GM23338 (cell line): ENCODE measurements around the gene WDR87. TPM values are rescaled to one million over a fixed set of nuclear protein-coding genes. Genes with fewer than 3 reads are reported as not detected.

Experiments
- ATAC-seq: fragments of 200-7000 bp; cut with Tn5 transposase; 3 replicates; pipeline ENCODE4 v1.9.1; 2020
- DNase-seq: peaks from one replicate; pipeline ENCODE4 v3.0.0-alpha.2; 2015; ENCODE audit warnings: low spot score
- H2AFZ ChIP-seq: fragments of 200-600 bp; sonication (generic); 2 replicates; pipeline ENCODE4 v1.8.0; 2016; ENCODE audit warnings: antibody characterized with exemption, mild to moderate bottlenecking, moderate library complexity
- H3F3A ChIP-seq: fragments of 200-600 bp; sonication (generic); replicated peaks from 2 replicates; pipeline ENCODE4 v1.8.0; 2017; ENCODE audit warnings: antibody characterized with exemption, mixed run types, low read depth
- H3K27ac ChIP-seq: fragments of 200-600 bp; sonication (generic); 2 replicates; pipeline ENCODE4 v1.6.1; 2016; ENCODE audit warnings: low read depth
- H3K27me3 ChIP-seq: fragments of 200-600 bp; sonication (generic); 2 replicates; pipeline ENCODE4 v1.8.0; 2016; ENCODE audit warnings: mild to moderate bottlenecking, mixed run types, moderate library complexity; ENCODE audit not compliant: insufficient read depth
- H3K36me3 ChIP-seq: fragments of 200-600 bp; sonication (generic); 2 replicates; pipeline ENCODE4 v1.8.0; 2016; ENCODE audit warnings: mild to moderate bottlenecking; ENCODE audit not compliant: insufficient read depth
- H3K4me1 ChIP-seq: fragments of 200-600 bp; sonication (generic); 2 replicates; pipeline ENCODE4 v1.8.0; 2016; ENCODE audit warnings: mild to moderate bottlenecking, moderate library complexity; ENCODE audit not compliant: insufficient read depth
- H3K4me2 ChIP-seq: fragments of 200-600 bp; sonication (generic); 2 replicates; pipeline ENCODE4 v1.7.1; 2017; ENCODE audit warnings: mixed run types
- H3K4me3 ChIP-seq: fragments of 200-600 bp; sonication (generic); 2 replicates; pipeline ENCODE4 v1.6.1; 2016; ENCODE audit warnings: mixed run types
- H3K79me2 ChIP-seq: fragments of 200-600 bp; sonication (generic); replicated peaks from 2 replicates; pipeline ENCODE4 v1.8.0; 2017; ENCODE audit warnings: mild to moderate bottlenecking; ENCODE audit not compliant: insufficient read depth
- H3K9me2 ChIP-seq: fragments of 200-600 bp; sonication (generic); 2 replicates; pipeline ENCODE4 v1.8.0; 2017; ENCODE audit not compliant: insufficient read depth
- H4K20me1 ChIP-seq: fragments of 200-600 bp; sonication (generic); replicated peaks from 2 replicates; pipeline ENCODE4 v1.8.0; 2017; ENCODE audit warnings: mild to moderate bottlenecking; ENCODE audit not compliant: insufficient read depth
- H3K27ac Mint-ChIP-seq: 2 replicates; pipeline ENCODE4 v1.8.0; 2020; ENCODE audit warnings: inconsistent platforms, mild to moderate bottlenecking, moderate library complexity, mixed read lengths
- H3K27me3 Mint-ChIP-seq: 3 replicates; pipeline ENCODE4 v1.8.0; 2022; ENCODE audit warnings: low read depth, mild to moderate bottlenecking, moderate library complexity, mixed read lengths, inconsistent platforms; ENCODE audit not compliant: insufficient read depth, poor library complexity
- H3K36me3 Mint-ChIP-seq: 3 replicates; pipeline ENCODE4 v1.8.0; 2021; ENCODE audit warnings: low read depth, mild to moderate bottlenecking, inconsistent platforms, moderate library complexity, mixed read lengths
- H3K4me1 Mint-ChIP-seq: 3 replicates; pipeline ENCODE4 v1.8.0; 2020; ENCODE audit warnings: mild to moderate bottlenecking, inconsistent platforms, mixed read lengths
- H3K4me3 Mint-ChIP-seq: 3 replicates; pipeline ENCODE4 v1.8.0; 2021; ENCODE audit warnings: moderate library complexity, mild to moderate bottlenecking, inconsistent platforms, mixed read lengths
- H3K9me3 Mint-ChIP-seq: 3 replicates; pipeline ENCODE4 v1.8.0; 2020; ENCODE audit warnings: moderate library complexity, mild to moderate bottlenecking, inconsistent platforms, mixed read lengths
- ETS1 ChIP-seq: IDR thresholded peaks from 2 replicates; pipeline ENCODE4 v1.6.1; 2016; ENCODE audit warnings: antibody characterized with exemption
- EZH2phosphoT487 ChIP-seq: fragments of 200-600 bp; sonication (generic); IDR thresholded peaks from one replicate; pipeline ENCODE4 v1.8.1; 2018; ENCODE audit warnings: antibody characterized with exemption; ENCODE audit not compliant: unreplicated experiment
- REST ChIP-seq: IDR thresholded peaks from one replicate; pipeline ENCODE4 v1.6.1; 2018; ENCODE audit warnings: antibody characterized with exemption; ENCODE audit not compliant: unreplicated experiment
- STAT1 ChIP-seq: IDR thresholded peaks from one replicate; pipeline ENCODE4 v1.6.1; 2016; ENCODE audit warnings: antibody characterized with exemption; ENCODE audit not compliant: unreplicated experiment
- ZNF114 ChIP-seq: fragments of 250-450 bp; sonication (Bioruptor Pico); IDR thresholded peaks from 2 replicates; pipeline ENCODE4 v1.5.0; 2020; ENCODE audit warnings: mild to moderate bottlenecking, moderate library complexity
- polyA plus RNA-seq: library from polyadenylated mRNA; unstranded; fragments of >200 nt; fragmentation: Nextera tagmentation; extraction: Ambion mirVana; gene quantifications from 2 replicates; pipeline ENCODE4 v1.2.1, GENCODE V29; 2016
- total RNA-seq: library from RNA; depleted of rRNA; stranded (reverse); fragments of >200 nt; shearing (Covaris generic); gene quantifications from 2 replicates; pipeline ENCODE4 v1.2.3, GENCODE V29; 2014
- TF ChIP-seq, protein P1 (sequence below), 2 experiments: fragments of 200-600 bp in 1 of 2; sonication (generic) in 1 of 2; conservative IDR thresholded peaks; 2 replicates each; pipeline versions ENCODE4 v1.5.1 to v1.6.1; 2016 to 2017; ENCODE audit warnings: antibody characterized with exemption in 2 of 2, low read depth in 2 of 2, mild to moderate bottlenecking in 2 of 2, moderate library complexity in 1 of 2
- TF ChIP-seq, protein P2 (sequence below): fragments of 250-450 bp; sonication (Bioruptor Pico); IDR thresholded peaks from 2 replicates; pipeline ENCODE4 v1.5.0; 2020; ENCODE audit warnings: mild to moderate bottlenecking, moderate library complexity

WDR87 gene
- total and polyA plus RNA-seq, 2 experiments from 2014 or later, result 0.02 TPM; not detected in 1

- ATAC-seq (no peak), DNase-seq (no peak)
- Mint-ChIP-seq H3K4me1 (peaks cover 6% of the 10 kb centered on the region), H3K36me3 (peaks cover 21% of the 10 kb centered on the region), H3K4me3 (no peak overlapping the region), H3K27ac (no peak overlapping the region), H3K27me3 (peaks cover 2% of the 10 kb centered on the region), H3K9me3 (peaks cover 8% of the 10 kb centered on the region)
- Histone ChIP-seq H4K20me1 (peaks cover 22% of the 10 kb centered on the region), H2AFZ (no peak overlapping the region), H3K27ac (0 out of 2 replicates have a peak overlapping the region, but pooled peaks have one; percentile 45), H3K27me3 (no peaks in the 10 kb centered on the region), H3K79me2 (peaks cover 86% of the 10 kb centered on the region), H3K4me2 (no peak overlapping the region), H3K4me3 (no peak overlapping the region), H3K4me1 (no peaks in the 10 kb centered on the region), H3K36me3 (0 out of 2 replicates have a peak, but pooled peaks cover 4% of the 10 kb centered on the region), H3F3A (peaks cover 3% of the 10 kb centered on the region; the same call in 1 of the 2 replicates), H3K9me2 (no peaks in the 10 kb centered on the region)
- TF ChIP-seq, protein P1, sequence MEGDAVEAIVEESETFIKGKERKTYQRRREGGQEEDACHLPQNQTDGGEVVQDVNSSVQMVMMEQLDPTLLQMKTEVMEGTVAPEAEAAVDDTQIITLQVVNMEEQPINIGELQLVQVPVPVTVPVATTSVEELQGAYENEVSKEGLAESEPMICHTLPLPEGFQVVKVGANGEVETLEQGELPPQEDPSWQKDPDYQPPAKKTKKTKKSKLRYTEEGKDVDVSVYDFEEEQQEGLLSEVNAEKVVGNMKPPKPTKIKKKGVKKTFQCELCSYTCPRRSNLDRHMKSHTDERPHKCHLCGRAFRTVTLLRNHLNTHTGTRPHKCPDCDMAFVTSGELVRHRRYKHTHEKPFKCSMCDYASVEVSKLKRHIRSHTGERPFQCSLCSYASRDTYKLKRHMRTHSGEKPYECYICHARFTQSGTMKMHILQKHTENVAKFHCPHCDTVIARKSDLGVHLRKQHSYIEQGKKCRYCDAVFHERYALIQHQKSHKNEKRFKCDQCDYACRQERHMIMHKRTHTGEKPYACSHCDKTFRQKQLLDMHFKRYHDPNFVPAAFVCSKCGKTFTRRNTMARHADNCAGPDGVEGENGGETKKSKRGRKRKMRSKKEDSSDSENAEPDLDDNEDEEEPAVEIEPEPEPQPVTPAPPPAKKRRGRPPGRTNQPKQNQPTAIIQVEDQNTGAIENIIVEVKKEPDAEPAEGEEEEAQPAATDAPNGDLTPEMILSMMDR (conservative IDR thresholded peaks at IDR 0.05; ENCODE audit: low read depth in 2 of 2), result no peak
- TF ChIP-seq, protein P2, sequence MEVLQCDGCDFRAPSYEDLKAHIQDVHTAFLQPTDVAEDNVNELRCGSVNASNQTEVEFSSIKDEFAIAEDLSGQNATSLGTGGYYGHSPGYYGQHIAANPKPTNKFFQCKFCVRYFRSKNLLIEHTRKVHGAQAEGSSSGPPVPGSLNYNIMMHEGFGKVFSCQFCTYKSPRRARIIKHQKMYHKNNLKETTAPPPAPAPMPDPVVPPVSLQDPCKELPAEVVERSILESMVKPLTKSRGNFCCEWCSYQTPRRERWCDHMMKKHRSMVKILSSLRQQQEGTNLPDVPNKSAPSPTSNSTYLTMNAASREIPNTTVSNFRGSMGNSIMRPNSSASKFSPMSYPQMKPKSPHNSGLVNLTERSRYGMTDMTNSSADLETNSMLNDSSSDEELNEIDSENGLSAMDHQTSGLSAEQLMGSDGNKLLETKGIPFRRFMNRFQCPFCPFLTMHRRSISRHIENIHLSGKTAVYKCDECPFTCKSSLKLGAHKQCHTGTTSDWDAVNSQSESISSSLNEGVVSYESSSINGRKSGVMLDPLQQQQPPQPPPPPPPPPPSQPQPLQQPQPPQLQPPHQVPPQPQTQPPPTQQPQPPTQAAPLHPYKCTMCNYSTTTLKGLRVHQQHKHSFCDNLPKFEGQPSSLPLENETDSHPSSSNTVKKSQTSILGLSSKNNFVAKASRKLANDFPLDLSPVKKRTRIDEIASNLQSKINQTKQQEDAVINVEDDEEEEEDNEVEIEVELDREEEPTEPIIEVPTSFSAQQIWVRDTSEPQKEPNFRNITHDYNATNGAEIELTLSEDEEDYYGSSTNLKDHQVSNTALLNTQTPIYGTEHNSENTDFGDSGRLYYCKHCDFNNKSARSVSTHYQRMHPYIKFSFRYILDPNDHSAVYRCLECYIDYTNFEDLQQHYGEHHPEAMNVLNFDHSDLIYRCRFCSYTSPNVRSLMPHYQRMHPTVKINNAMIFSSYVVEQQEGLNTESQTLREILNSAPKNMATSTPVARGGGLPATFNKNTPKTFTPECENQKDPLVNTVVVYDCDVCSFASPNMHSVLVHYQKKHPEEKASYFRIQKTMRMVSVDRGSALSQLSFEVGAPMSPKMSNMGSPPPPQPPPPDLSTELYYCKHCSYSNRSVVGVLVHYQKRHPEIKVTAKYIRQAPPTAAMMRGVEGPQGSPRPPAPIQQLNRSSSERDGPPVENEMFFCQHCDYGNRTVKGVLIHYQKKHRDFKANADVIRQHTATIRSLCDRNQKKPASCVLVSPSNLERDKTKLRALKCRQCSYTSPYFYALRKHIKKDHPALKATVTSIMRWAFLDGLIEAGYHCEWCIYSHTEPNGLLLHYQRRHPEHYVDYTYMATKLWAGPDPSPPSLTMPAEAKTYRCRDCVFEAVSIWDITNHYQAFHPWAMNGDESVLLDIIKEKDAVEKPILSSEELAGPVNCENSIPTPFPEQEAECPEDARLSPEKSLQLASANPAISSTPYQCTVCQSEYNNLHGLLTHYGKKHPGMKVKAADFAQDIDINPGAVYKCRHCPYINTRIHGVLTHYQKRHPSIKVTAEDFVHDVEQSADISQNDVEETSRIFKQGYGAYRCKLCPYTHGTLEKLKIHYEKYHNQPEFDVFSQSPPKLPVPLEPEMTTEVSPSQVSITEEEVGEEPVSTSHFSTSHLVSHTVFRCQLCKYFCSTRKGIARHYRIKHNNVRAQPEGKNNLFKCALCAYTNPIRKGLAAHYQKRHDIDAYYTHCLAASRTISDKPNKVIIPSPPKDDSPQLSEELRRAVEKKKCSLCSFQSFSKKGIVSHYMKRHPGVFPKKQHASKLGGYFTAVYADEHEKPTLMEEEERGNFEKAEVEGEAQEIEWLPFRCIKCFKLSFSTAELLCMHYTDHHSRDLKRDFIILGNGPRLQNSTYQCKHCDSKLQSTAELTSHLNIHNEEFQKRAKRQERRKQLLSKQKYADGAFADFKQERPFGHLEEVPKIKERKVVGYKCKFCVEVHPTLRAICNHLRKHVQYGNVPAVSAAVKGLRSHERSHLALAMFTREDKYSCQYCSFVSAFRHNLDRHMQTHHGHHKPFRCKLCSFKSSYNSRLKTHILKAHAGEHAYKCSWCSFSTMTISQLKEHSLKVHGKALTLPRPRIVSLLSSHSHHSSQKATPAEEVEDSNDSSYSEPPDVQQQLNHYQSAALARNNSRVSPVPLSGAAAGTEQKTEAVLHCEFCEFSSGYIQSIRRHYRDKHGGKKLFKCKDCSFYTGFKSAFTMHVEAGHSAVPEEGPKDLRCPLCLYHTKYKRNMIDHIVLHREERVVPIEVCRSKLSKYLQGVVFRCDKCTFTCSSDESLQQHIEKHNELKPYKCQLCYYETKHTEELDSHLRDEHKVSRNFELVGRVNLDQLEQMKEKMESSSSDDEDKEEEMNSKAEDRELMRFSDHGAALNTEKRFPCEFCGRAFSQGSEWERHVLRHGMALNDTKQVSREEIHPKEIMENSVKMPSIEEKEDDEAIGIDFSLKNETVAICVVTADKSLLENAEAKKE (CRISPR knock-in tag), result no peak
- no peak for TF ChIP-seq ZNF114
- TF ChIP-seq REST, result no peak
- no peak for TF ChIP-seq EZH2phosphoT487
- no peak for TF ChIP-seq STAT1
- no peak for TF ChIP-seq ETS1
Observed at GRCh38 chr19:37941782-37942515, 35.6 kb upstream of the WDR87 start.
